KOPT-K1 (cell line): ENCODE data around the gene C7orf57.
A peak's percentile ranks its signal among the peaks of the same experiment; 100 is the strongest.

ENCODE experiments used
- H3K27ac ChIP-seq: fragments of 200-600 bp; sonication (generic); 2 replicates; pipeline ENCODE4 v1.5.1; 2016; ENCODE audit warnings: antibody characterized with exemption, mild to moderate bottlenecking, low read depth, low read length; ENCODE audit not compliant: poor library complexity, severe bottlenecking
- H3K36me3 ChIP-seq: fragments of 200-600 bp; sonication (generic); 2 replicates; pipeline ENCODE4 v1.5.1; 2017; ENCODE audit warnings: antibody characterized with exemption, mild to moderate bottlenecking, low read length, moderate library complexity; ENCODE audit not compliant: insufficient read depth
- H3K9me3 ChIP-seq: fragments of 200-600 bp; sonication (generic); 2 replicates; pipeline ENCODE4 v1.5.1; 2017; ENCODE audit warnings: antibody characterized with exemption, low read length, mild to moderate bottlenecking; ENCODE audit not compliant: insufficient read depth, poor library complexity, severe bottlenecking

C7orf57 gene

GRCh38 chr7:48087349-48087748, 52.0 kb downstream of the C7orf57 start:
- Histone ChIP-seq H3K36me3 (no peaks in the 10 kb centered on the region), H3K9me3 (peaks cover 14% of the 10 kb centered on the region), H3K27ac (no peak overlapping the region)

GRCh38 chr7:48088559-48089045, 53.3 kb downstream of the C7orf57 start:
- Histone ChIP-seq H3K27ac (peak overlapping the region; percentile 22), H3K9me3 (peaks cover 14% of the 10 kb centered on the region), H3K36me3 (no peaks in the 10 kb centered on the region)

GRCh38 chr7:48089046-48090003, 54.0 kb downstream of the C7orf57 start, which contains the start of gene UPP1:
Gene UPP1 (plus strand): TSS chr7:48089265. CDS start chr7:48094784, 5,519 bp downstream.
- no peaks in the 10 kb centered on the region for H3K36me3 ChIP-seq
- H3K27ac ChIP-seq = peak within 1 kb of the TSS; percentile 22
- peaks cover 14% of the 10 kb centered on the region for H3K9me3 ChIP-seq

- Histone ChIP-seq H3K27ac (no peak overlapping the region), H3K9me3 (peaks cover 14% of the 10 kb centered on the region), H3K36me3 (no peaks in the 10 kb centered on the region)
Observed at GRCh38 chr7:48090095-48090805, 54.9 kb downstream of the C7orf57 start.

- peaks cover 14% of the 10 kb centered on the region for H3K9me3 ChIP-seq
- H3K36me3 ChIP-seq = no peaks in the 10 kb centered on the region
- H3K27ac ChIP-seq = no peak overlapping the region
Observed at GRCh38 chr7:48091506-48092433, 56.4 kb downstream of the C7orf57 start.

GRCh38 chr7:48094861-48095293, 59.5 kb downstream of the C7orf57 start:
- H3K36me3 ChIP-seq = no peaks in the 10 kb centered on the region
- no peak overlapping the region for H3K27ac ChIP-seq
- no peaks in the 10 kb centered on the region for H3K9me3 ChIP-seq

GRCh38 chr7:48096273-48096672, 60.9 kb downstream of the C7orf57 start:
- Histone ChIP-seq H3K9me3 (no peaks in the 10 kb centered on the region), H3K27ac (no peak overlapping the region), H3K36me3 (no peaks in the 10 kb centered on the region)

GRCh38 chr7:48097521-48098231, 62.3 kb downstream of the C7orf57 start:
- Histone ChIP-seq H3K36me3 (no peaks in the 10 kb centered on the region), H3K9me3 (no peaks in the 10 kb centered on the region), H3K27ac (no peak overlapping the region)

- no peak overlapping the region for H3K27ac ChIP-seq
- no peaks in the 10 kb centered on the region for H3K36me3 ChIP-seq
- no peaks in the 10 kb centered on the region for H3K9me3 ChIP-seq
Observed at GRCh38 chr7:48098846-48099245, 63.5 kb downstream of the C7orf57 start.

- Histone ChIP-seq H3K9me3 (no peaks in the 10 kb centered on the region), H3K36me3 (no peaks in the 10 kb centered on the region), H3K27ac (no peak overlapping the region)
Observed at GRCh38 chr7:48099781-48100180, 64.4 kb downstream of the C7orf57 start.

GRCh38 chr7:48101352-48101751, 66.0 kb downstream of the C7orf57 start:
- no peak overlapping the region for H3K27ac ChIP-seq
- H3K36me3 ChIP-seq = no peaks in the 10 kb centered on the region
- H3K9me3 ChIP-seq = no peaks in the 10 kb centered on the region

- Histone ChIP-seq H3K36me3 (no peaks in the 10 kb centered on the region), H3K27ac (no peak overlapping the region), H3K9me3 (no peaks in the 10 kb centered on the region)
Observed at GRCh38 chr7:48101968-48102367, 66.6 kb downstream of the C7orf57 start.

GRCh38 chr7:48102530-48102929, 67.2 kb downstream of the C7orf57 start:
- H3K9me3 ChIP-seq = no peaks in the 10 kb centered on the region
- H3K36me3 ChIP-seq = no peaks in the 10 kb centered on the region
- no peak overlapping the region for H3K27ac ChIP-seq

- no peaks in the 10 kb centered on the region for H3K36me3 ChIP-seq
- H3K9me3 ChIP-seq = no peaks in the 10 kb centered on the region
- H3K27ac ChIP-seq = no peak overlapping the region
Observed at GRCh38 chr7:48105045-48105444, 69.7 kb downstream of the C7orf57 start.
